Neuron (in vitro differentiated cells): Measurements from ENCODE around the gene COL26A1.

Experiments
- H2AFZ ChIP-seq: one replicate; pipeline ENCODE4 v1.6.1; 2013; ENCODE audit warnings: low read depth, mild to moderate bottlenecking, inconsistent platforms, low read length, moderate library complexity
- H3K27me3 ChIP-seq: one replicate; pipeline ENCODE4 v1.6.1; 2013; ENCODE audit warnings: low read length; ENCODE audit not compliant: insufficient read depth
- H3K36me3 ChIP-seq: one replicate; pipeline ENCODE4 v1.6.1; 2013; ENCODE audit warnings: low read length; ENCODE audit not compliant: insufficient read depth
- H3K4me1 ChIP-seq: one replicate; pipeline ENCODE4 v1.6.1; 2013; ENCODE audit warnings: low read length; ENCODE audit not compliant: insufficient read depth
- H3K4me3 ChIP-seq: 2 replicates; pipeline ENCODE4 v1.5.1; 2013; ENCODE audit warnings: mild to moderate bottlenecking, low read length, moderate library complexity
- H3K9me3 ChIP-seq: one replicate; pipeline ENCODE4 v1.6.1; 2013; ENCODE audit warnings: low read length

Gene COL26A1

GRCh38 chr7:101510297-101510696 lies 147.6 kb downstream of the COL26A1 start:
- Histone ChIP-seq H3K9me3 (no peaks in the 10 kb centered on the region), H3K36me3 (no peaks in the 10 kb centered on the region), H3K4me1 (no peaks in the 10 kb centered on the region), H3K27me3 (no peaks in the 10 kb centered on the region), H2AFZ (no peak overlapping the region), H3K4me3 (no peak overlapping the region)

GRCh38 chr7:101511965-101512364 lies 149.3 kb downstream of the COL26A1 start:
- Histone ChIP-seq H3K4me1 (peaks cover 5% of the 10 kb centered on the region), H3K9me3 (no peaks in the 10 kb centered on the region), H3K27me3 (no peaks in the 10 kb centered on the region)

GRCh38 chr7:101516851-101517250 lies 154.2 kb downstream of the COL26A1 start:
- H3K36me3 ChIP-seq: no peaks in the 10 kb centered on the region
- no peaks in the 10 kb centered on the region for H3K9me3 ChIP-seq
- H3K4me3 ChIP-seq: no peak overlapping the region
- no peak overlapping the region for H2AFZ ChIP-seq
- H3K27me3 ChIP-seq: no peaks in the 10 kb centered on the region
- peaks cover 7% of the 10 kb centered on the region for H3K4me1 ChIP-seq

More at GRCh38 chr7:101511965-101512364, 149.3 kb downstream of the COL26A1 start:
- no peak overlapping the region for H2AFZ ChIP-seq
- H3K36me3 ChIP-seq: no peaks in the 10 kb centered on the region
- H3K4me3 ChIP-seq: no peak overlapping the region

GRCh38 chr7:101517304-101517703 lies 154.6 kb downstream of the COL26A1 start:
- H3K27me3 ChIP-seq: no peaks in the 10 kb centered on the region
- no peak overlapping the region for H3K4me3 ChIP-seq
- H3K36me3 ChIP-seq: no peaks in the 10 kb centered on the region
- H2AFZ ChIP-seq: no peak overlapping the region
- peaks cover 7% of the 10 kb centered on the region for H3K4me1 ChIP-seq
- no peaks in the 10 kb centered on the region for H3K9me3 ChIP-seq

- Histone ChIP-seq H3K9me3 (no peaks in the 10 kb centered on the region), H3K36me3 (no peaks in the 10 kb centered on the region), H3K4me1 (peaks cover 7% of the 10 kb centered on the region), H3K27me3 (no peaks in the 10 kb centered on the region), H3K4me3 (no peak overlapping the region), H2AFZ (no peak overlapping the region)
These were observed 155.7 kb downstream of the COL26A1 start for GRCh38 chr7:101518336-101518735.

- Histone ChIP-seq H3K36me3 (no peaks in the 10 kb centered on the region), H3K4me3 (no peak overlapping the region), H2AFZ (no peak overlapping the region), H3K27me3 (no peaks in the 10 kb centered on the region), H3K4me1 (peaks cover 7% of the 10 kb centered on the region), H3K9me3 (no peaks in the 10 kb centered on the region)
These were observed 156.8 kb downstream of the COL26A1 start for GRCh38 chr7:101519324-101520023.

- Histone ChIP-seq H3K27me3 (no peaks in the 10 kb centered on the region), H3K36me3 (no peaks in the 10 kb centered on the region), H2AFZ (no peak overlapping the region), H3K9me3 (no peaks in the 10 kb centered on the region), H3K4me3 (no peak overlapping the region), H3K4me1 (peaks cover 6% of the 10 kb centered on the region)
These were observed 158.8 kb downstream of the COL26A1 start for GRCh38 chr7:101521430-101521925.

- Histone ChIP-seq H2AFZ (no peak overlapping the region), H3K4me3 (no peak overlapping the region)
These were observed 159.3 kb downstream of the COL26A1 start for GRCh38 chr7:101522021-101522420.

GRCh38 chr7:101527844-101528667 lies 165.4 kb downstream of the COL26A1 start:
- Histone ChIP-seq H3K9me3 (no peaks in the 10 kb centered on the region), H3K27me3 (no peaks in the 10 kb centered on the region), H2AFZ (no peak overlapping the region), H3K4me3 (no peak overlapping the region), H3K36me3 (no peaks in the 10 kb centered on the region), H3K4me1 (peaks cover 11% of the 10 kb centered on the region)

More at GRCh38 chr7:101522021-101522420, 159.3 kb downstream of the COL26A1 start:
- Histone ChIP-seq H3K9me3 (no peaks in the 10 kb centered on the region), H3K36me3 (no peaks in the 10 kb centered on the region), H3K27me3 (no peaks in the 10 kb centered on the region), H3K4me1 (peaks cover under 1% of the 10 kb centered on the region)

GRCh38 chr7:101529560-101529959 lies 166.9 kb downstream of the COL26A1 start:
- no peaks in the 10 kb centered on the region for H3K27me3 ChIP-seq
- H3K36me3 ChIP-seq: no peaks in the 10 kb centered on the region
- H2AFZ ChIP-seq: no peak overlapping the region
- no peaks in the 10 kb centered on the region for H3K9me3 ChIP-seq
- H3K4me3 ChIP-seq: no peak overlapping the region
- H3K4me1 ChIP-seq: peaks cover 11% of the 10 kb centered on the region

- Histone ChIP-seq H3K4me1 (peaks cover 11% of the 10 kb centered on the region), H3K4me3 (no peak overlapping the region), H3K36me3 (no peaks in the 10 kb centered on the region), H2AFZ (no peak overlapping the region), H3K27me3 (no peaks in the 10 kb centered on the region), H3K9me3 (no peaks in the 10 kb centered on the region)
These were observed 169.2 kb downstream of the COL26A1 start for GRCh38 chr7:101531726-101532357.

GRCh38 chr7:101532400-101533102 lies 169.9 kb downstream of the COL26A1 start:
- Histone ChIP-seq H3K36me3 (no peaks in the 10 kb centered on the region), H2AFZ (no peak overlapping the region), H3K4me1 (peaks cover 11% of the 10 kb centered on the region), H3K9me3 (no peaks in the 10 kb centered on the region), H3K27me3 (no peaks in the 10 kb centered on the region), H3K4me3 (no peak overlapping the region)
